GM19468 (cell line): Measurements from ENCODE around the gene TCF7L2.

Source experiments
- ATAC-seq: cut with Tn5 transposase; IDR thresholded peaks from one replicate; pipeline ENCODE4 v1.9.1; 2021; ENCODE audit warnings: mild to moderate bottlenecking, moderate library complexity, moderate number of reproducible peaks; ENCODE audit not compliant: unreplicated experiment; ENCODE audit errors: extremely low read depth

Gene TCF7L2

DNA sequence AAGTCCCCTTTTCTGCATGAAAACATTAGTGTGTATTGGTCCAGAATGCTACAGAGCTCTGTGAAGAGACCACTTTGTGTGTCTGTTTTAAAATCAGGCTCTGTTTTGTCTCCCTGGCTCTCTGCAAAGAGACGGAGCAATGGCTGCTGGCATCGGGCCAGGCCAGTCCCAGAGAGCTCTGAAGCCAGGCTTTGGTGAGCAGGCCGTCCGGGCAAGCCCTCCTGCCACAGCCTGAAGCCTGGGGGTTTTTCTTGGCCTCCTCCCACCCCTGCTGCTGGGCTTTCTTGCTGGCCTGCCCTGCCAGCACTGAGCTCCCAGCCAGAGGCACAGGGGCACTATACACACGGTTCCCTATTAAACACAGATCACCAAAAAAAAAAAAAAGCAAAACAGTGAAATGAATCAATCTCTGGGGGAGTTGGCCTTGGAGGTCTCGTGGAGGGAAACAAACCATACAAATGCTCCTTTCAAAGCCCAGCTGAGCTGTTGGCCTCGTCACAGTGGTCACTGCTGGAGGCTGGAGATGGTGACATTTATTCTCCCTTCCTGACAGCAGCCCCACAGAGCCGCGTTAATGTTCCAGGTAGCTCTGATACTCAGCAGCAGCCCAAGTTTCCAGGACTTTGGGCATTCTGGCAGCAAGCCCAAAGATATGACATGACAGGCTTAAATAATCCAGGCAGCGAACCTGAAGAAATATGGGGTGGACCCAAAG lies 237.2 kb downstream of the TCF7L2 start:
- ATAC-seq: no peak

DNA sequence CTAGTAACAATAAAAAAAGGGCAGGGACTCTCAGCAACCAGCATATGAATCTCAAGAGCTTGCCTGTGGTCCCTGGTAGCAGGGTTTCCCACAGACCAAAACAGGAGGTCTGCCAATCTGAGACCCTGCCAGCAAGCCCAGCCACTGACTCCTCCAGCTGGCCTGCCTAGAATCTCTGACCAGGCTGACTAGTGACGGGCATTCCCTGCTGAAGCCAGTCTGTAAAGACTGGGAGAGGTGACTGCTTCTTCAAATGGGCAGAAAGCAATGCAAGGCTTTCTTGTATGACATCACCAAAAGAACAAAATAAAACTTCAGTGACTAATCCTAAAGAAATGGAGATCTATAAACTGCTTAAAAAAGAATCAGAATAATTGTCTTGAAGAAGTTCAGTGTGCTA lies 249.4 kb downstream of the TCF7L2 start:
- no peak for ATAC-seq

DNA sequence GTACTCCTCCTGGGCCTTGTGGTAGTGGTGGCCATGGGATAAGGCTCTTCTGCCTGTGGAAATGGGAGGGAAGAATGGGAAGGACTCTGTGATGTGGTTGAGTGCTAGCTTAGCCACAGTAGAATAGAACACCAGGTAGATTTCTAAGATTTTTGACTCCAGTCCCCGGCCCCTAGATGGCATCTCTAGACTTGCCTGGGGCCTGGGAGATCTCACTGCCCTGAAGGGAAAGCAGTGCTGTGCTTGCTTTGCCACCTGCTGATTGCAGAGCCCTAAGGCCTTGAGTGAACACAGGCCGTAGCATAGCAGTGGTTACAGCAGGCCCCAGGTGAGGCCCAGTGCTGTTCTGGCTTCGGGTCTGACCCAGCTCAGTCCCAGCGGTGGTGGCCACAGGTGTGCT lies 252.0 kb downstream of the TCF7L2 start:
- ATAC-seq: no peak

DNA sequence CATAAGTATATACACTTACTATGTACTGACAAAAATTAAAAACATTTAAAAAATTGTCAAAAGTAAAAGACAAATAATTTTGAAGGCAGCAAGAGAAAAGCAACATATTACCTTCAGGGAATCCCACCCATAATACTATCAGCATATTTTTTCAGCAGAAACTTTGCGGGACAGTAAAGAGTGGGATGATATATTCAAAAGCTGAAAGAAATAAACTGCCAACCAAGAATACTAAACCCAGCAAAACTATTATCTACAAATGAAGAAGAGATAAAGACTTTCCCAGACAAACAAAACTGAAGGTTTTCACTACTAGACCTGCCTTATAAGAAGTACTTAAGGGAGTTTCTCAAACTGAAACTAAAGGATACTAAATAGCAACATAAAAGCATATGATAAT lies 257.9 kb downstream of the TCF7L2 start:
- no peak for ATAC-seq

DNA sequence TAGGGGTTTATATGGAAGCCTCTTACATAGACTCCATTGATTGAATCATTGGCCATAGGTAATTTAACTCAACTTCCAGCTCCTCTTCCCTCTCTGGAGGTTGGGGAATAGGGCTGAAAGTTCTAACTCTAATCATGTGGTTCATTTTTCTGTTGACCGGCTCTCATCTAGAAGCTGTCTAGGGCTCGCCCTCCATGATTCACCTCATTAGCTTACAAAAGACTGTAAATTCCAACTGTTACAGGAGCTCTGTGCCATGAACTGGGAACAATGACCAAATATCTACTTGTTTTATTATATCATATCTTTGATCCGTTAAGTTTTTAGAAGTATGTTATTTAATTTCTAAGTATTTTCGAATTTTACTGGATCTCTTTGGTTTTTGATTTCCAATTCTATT lies 263.0 kb downstream of the TCF7L2 start:
- ATAC-seq: no peak

DNA sequence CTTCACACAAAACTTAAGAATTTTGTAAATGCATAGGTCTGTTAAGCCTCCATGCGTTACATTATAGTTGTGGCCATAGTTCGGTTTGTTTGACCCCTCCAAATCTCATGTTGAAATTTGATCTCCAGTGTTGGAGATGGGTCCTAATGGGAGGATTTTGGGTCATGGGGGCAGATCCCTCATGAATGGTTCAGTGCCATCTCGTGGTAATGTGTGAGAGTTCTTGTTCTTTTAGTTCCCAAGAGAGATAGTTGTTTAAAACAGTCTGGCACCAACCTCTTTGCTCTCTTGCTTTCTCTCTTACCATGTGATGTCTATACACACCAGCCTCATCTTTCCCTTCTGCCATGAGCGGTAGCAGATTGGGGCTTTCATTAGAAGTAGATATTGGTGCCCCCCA lies 264.3 kb downstream of the TCF7L2 start:
- no peak for ATAC-seq

DNA sequence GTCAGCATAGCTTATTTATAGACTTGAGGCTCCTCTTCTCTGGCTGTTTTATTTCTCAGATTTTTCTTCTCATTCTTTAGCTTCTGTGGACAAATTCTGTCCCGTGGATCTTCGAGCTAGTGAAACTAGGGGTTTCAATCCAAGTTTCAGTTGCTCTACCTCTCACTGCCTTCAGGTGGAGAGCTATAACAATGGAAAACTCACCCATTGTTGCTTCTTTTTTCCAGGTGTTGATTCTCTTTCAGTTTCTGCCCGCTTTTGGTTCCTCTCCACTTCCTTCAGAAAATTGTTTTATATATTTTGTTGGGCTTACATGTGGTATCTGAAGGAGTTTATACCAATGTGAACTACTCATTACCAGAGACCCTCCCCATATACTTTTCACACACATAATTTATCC lies 266.1 kb downstream of the TCF7L2 start:
- ATAC-seq: no peak
